Right lobe of liver (tissue), 4 donors: Measurements from ENCODE around the gene CXorf58.
A peak's percentile ranks its signal among the peaks of the same experiment; 100 is the strongest.

Experiments
- POLR2A ChIP-seq: fragments of 450-650 bp; IDR thresholded peaks from one replicate; pipeline ENCODE4 v1.6.1; 2017; ENCODE audit warnings: antibody characterized with exemption, mild to moderate bottlenecking
- TF ChIP-seq, protein P1 (sequence below), 4 donors: fragments of 200-600 bp in 3 of 4; fragments of 450-650 bp in 1 of 4; IDR thresholded peaks; one replicate each; pipeline versions ENCODE4 v1.5.1 to v1.8.0; 2016 to 2022; ENCODE audit warnings: antibody characterized with exemption in 4 of 4, mild to moderate bottlenecking in 2 of 4
- donor health status: DM: no; HTN: no; CAD: no.
- donor health status: DM: no; HTN: no; CAD: no.
- donor health status: DM: no; HTN: yes; CAD: no.

DNA sequence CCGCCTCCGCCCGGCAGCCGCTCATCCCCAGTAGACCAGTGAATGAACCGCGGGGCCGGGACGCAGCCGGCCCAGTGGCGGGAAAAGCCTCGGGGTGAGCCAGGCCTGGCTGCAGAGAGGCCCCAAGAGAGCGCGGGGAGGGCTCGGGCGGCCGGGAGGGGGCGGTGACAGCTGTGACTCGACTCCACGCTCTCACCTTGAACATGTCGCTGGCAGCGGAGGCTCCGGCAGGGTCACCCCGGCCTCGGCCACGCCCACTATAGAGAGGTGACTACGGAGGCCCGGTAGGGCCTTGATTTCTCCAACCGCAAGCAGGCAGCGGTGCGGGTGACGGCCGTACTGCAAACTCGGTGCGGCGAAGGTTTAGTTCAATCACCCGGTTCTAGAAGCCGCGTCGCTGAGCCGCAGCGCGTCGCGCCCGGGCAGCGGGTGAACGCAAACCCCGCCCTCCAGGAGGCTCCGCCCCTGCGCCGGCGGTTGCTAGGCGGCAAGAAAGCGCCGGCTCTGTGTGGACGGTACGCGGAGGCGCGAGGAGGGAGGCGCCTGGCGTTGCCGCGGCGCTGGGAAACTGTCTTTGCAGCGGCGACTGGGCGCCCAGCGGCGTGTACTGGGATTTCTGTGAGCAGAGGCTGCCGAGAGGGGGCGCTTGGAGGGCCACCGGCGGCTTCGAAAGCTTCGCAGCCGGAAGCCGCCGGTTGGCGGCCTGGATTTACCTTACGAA lies at the start of gene CXorf58, which contains the start of gene APOO:
- TF ChIP-seq, protein P1, sequence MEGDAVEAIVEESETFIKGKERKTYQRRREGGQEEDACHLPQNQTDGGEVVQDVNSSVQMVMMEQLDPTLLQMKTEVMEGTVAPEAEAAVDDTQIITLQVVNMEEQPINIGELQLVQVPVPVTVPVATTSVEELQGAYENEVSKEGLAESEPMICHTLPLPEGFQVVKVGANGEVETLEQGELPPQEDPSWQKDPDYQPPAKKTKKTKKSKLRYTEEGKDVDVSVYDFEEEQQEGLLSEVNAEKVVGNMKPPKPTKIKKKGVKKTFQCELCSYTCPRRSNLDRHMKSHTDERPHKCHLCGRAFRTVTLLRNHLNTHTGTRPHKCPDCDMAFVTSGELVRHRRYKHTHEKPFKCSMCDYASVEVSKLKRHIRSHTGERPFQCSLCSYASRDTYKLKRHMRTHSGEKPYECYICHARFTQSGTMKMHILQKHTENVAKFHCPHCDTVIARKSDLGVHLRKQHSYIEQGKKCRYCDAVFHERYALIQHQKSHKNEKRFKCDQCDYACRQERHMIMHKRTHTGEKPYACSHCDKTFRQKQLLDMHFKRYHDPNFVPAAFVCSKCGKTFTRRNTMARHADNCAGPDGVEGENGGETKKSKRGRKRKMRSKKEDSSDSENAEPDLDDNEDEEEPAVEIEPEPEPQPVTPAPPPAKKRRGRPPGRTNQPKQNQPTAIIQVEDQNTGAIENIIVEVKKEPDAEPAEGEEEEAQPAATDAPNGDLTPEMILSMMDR (IDR thresholded peaks at IDR 0.05), result peak; percentile 66 to 84 (median 74)
- no peak for TF ChIP-seq POLR2A
